SK-N-SH treated with all-trans-retinoic acid at 6 μM for 48 hours (cell line): ENCODE data around the gene KANSL2.
A peak's percentile ranks its signal among the peaks of the same experiment; 100 is the strongest.
"Not testable (repeated sequence)": the region's sequence is repeated elsewhere in the genome, so short reads cannot be mapped to it uniquely, and the experiment has no call there.

Experiments
- ATAC-seq: fragments of 200-7000 bp; cut with Tn5 transposase; 3 replicates; pipeline ENCODE4 v1.9.1; 2020; ENCODE audit warnings: mild to moderate bottlenecking, moderate library complexity
- ARNTL ChIP-seq: fragments of 450-650 bp; formaldehyde crosslinking; IDR thresholded peaks from 2 replicates; pipeline ENCODE4 v1.5.0; 2020; ENCODE audit warnings: low read depth, mild to moderate bottlenecking, moderate library complexity, borderline replicate concordance
- BACH2 ChIP-seq: fragments of 250-450 bp; sonication (Bioruptor Pico); IDR thresholded peaks from 2 replicates; pipeline ENCODE4 v1.9.0; 2021; ENCODE audit warnings: mild to moderate bottlenecking, borderline replicate concordance
- CREB5 ChIP-seq: fragments of 250-450 bp; sonication (Bioruptor Pico); IDR thresholded peaks from 2 replicates; pipeline ENCODE4 v1.5.1; 2020; ENCODE audit warnings: low read depth, mild to moderate bottlenecking, moderate library complexity
- CSDC2 ChIP-seq: fragments of 250-450 bp; sonication (Bioruptor Pico); IDR thresholded peaks from 2 replicates; pipeline ENCODE4 v1.5.0; 2020; ENCODE audit warnings: mild to moderate bottlenecking, moderate library complexity
- ISL1 ChIP-seq: fragments of 250-450 bp; sonication (Bioruptor Pico); IDR thresholded peaks from 2 replicates; pipeline ENCODE4 v2.1.2; 2022; ENCODE audit warnings: mild to moderate bottlenecking, moderate library complexity
- OSR1 ChIP-seq: fragments of 250-450 bp; sonication (Bioruptor Pico); IDR thresholded peaks from 2 replicates; pipeline ENCODE4 v1.8.0; 2022; ENCODE audit warnings: moderate library complexity, mild to moderate bottlenecking, inconsistent platforms
- PATZ1 ChIP-seq: fragments of 250-450 bp; sonication (Bioruptor Pico); IDR thresholded peaks from 2 replicates; pipeline ENCODE4 v1.8.0; 2020; ENCODE audit warnings: mild to moderate bottlenecking, moderate library complexity, borderline replicate concordance
- POU6F1 ChIP-seq: fragments of 250-450 bp; sonication (Bioruptor Pico); IDR thresholded peaks from 2 replicates; pipeline ENCODE4 v1.8.0; 2021; ENCODE audit warnings: low read depth, mild to moderate bottlenecking, moderate library complexity, borderline replicate concordance
- RARB ChIP-seq: fragments of 250-450 bp; sonication (Bioruptor Pico); IDR thresholded peaks from 2 replicates; pipeline ENCODE4 v1.8.0; 2021; ENCODE audit warnings: mild to moderate bottlenecking, moderate library complexity
- SNAI2 ChIP-seq: fragments of 250-450 bp; sonication (Bioruptor Pico); IDR thresholded peaks from 2 replicates; pipeline ENCODE4 v1.5.0; 2020; ENCODE audit warnings: mild to moderate bottlenecking, moderate library complexity
- TCF4 ChIP-seq: fragments of 250-450 bp; sonication (Bioruptor Pico); IDR thresholded peaks from 2 replicates; pipeline ENCODE4 v1.8.0; 2021; ENCODE audit warnings: mild to moderate bottlenecking, moderate library complexity, borderline replicate concordance
- TOX ChIP-seq: fragments of 250-450 bp; sonication (Bioruptor Pico); IDR thresholded peaks from 2 replicates; pipeline ENCODE4 v1.8.0; 2021; ENCODE audit warnings: mild to moderate bottlenecking, moderate library complexity, borderline replicate concordance
- ZC3H10 ChIP-seq: fragments of 250-450 bp; sonication (Bioruptor Pico); IDR thresholded peaks from 2 replicates; pipeline ENCODE4 v1.5.1; 2021; ENCODE audit warnings: mild to moderate bottlenecking, moderate library complexity
- ZFP3 ChIP-seq: fragments of 250-450 bp; sonication (Bioruptor Pico); IDR thresholded peaks from 2 replicates; pipeline ENCODE4 v1.5.0; 2020; ENCODE audit warnings: mild to moderate bottlenecking, moderate library complexity
- ZNF565 ChIP-seq: fragments of 450-650 bp; formaldehyde crosslinking; conservative IDR thresholded peaks from 2 replicates; pipeline ENCODE4 v1.5.0; 2020; ENCODE audit warnings: low read depth, mild to moderate bottlenecking, moderate library complexity
- ZNF70 ChIP-seq: fragments of 450-650 bp; formaldehyde crosslinking; IDR thresholded peaks from 2 replicates; pipeline ENCODE4 v1.5.0; 2020; ENCODE audit warnings: mild to moderate bottlenecking, moderate library complexity
- ZNF8 ChIP-seq: fragments of 450-650 bp; formaldehyde crosslinking; IDR thresholded peaks from 2 replicates; pipeline ENCODE4 v1.5.0; 2020; ENCODE audit warnings: mild to moderate bottlenecking, moderate library complexity
- TF ChIP-seq, protein P1 (sequence below): fragments of 250-450 bp; sonication (Bioruptor Pico); IDR thresholded peaks from 2 replicates; pipeline ENCODE4 v1.5.1; 2021; ENCODE audit warnings: mild to moderate bottlenecking, moderate library complexity
- TF ChIP-seq, protein P2 (sequence below): fragments of 250-450 bp; sonication (Bioruptor Pico); IDR thresholded peaks from 2 replicates; pipeline ENCODE4 v1.5.0; 2020; ENCODE audit warnings: mild to moderate bottlenecking, moderate library complexity

Gene KANSL2

GRCh38 chr12:48629541-48629940 lies 52.5 kb downstream of the KANSL2 start:
- no peak for TF ChIP-seq RARB
- no peak for ATAC-seq

GRCh38 chr12:48627556-48627955 lies 54.5 kb downstream of the KANSL2 start:
- no peak for ATAC-seq
- TF ChIP-seq ZNF8 (CRISPR knock-in tag): no peak
- no peak for TF ChIP-seq SNAI2 (CRISPR knock-in tag)
- TF ChIP-seq, protein P1, sequence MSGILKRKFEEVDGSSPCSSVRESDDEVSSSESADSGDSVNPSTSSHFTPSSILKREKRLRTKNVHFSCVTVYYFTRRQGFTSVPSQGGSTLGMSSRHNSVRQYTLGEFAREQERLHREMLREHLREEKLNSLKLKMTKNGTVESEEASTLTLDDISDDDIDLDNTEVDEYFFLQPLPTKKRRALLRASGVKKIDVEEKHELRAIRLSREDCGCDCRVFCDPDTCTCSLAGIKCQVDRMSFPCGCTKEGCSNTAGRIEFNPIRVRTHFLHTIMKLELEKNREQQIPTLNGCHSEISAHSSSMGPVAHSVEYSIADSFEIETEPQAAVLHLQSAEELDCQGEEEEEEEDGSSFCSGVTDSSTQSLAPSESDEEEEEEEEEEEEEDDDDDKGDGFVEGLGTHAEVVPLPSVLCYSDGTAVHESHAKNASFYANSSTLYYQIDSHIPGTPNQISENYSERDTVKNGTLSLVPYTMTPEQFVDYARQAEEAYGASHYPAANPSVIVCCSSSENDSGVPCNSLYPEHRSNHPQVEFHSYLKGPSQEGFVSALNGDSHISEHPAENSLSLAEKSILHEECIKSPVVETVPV (CRISPR knock-in tag): no peak
- no peak for TF ChIP-seq TOX (CRISPR knock-in tag)
- TF ChIP-seq, protein P2, sequence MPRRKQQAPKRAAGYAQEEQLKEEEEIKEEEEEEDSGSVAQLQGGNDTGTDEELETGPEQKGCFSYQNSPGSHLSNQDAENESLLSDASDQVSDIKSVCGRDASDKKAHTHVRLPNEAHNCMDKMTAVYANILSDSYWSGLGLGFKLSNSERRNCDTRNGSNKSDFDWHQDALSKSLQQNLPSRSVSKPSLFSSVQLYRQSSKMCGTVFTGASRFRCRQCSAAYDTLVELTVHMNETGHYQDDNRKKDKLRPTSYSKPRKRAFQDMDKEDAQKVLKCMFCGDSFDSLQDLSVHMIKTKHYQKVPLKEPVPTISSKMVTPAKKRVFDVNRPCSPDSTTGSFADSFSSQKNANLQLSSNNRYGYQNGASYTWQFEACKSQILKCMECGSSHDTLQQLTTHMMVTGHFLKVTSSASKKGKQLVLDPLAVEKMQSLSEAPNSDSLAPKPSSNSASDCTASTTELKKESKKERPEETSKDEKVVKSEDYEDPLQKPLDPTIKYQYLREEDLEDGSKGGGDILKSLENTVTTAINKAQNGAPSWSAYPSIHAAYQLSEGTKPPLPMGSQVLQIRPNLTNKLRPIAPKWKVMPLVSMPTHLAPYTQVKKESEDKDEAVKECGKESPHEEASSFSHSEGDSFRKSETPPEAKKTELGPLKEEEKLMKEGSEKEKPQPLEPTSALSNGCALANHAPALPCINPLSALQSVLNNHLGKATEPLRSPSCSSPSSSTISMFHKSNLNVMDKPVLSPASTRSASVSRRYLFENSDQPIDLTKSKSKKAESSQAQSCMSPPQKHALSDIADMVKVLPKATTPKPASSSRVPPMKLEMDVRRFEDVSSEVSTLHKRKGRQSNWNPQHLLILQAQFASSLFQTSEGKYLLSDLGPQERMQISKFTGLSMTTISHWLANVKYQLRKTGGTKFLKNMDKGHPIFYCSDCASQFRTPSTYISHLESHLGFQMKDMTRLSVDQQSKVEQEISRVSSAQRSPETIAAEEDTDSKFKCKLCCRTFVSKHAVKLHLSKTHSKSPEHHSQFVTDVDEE (CRISPR knock-in tag): no peak
- no peak for TF ChIP-seq ARNTL (CRISPR knock-in tag)
- TF ChIP-seq BACH2 (CRISPR knock-in tag): no peak
- TF ChIP-seq TCF4: no peak
- TF ChIP-seq ZNF70: no peak
- no peak for TF ChIP-seq CREB5 (CRISPR knock-in tag)
- TF ChIP-seq ZNF565: no peak
- TF ChIP-seq POU6F1: no peak
- no peak for TF ChIP-seq CSDC2
- TF ChIP-seq ZC3H10 (CRISPR knock-in tag): no peak
- no peak for TF ChIP-seq ZFP3 (CRISPR knock-in tag)

- not testable (repeated sequence) for ATAC-seq
Observed at GRCh38 chr12:48622997-48623396, 59.0 kb downstream of the KANSL2 start.

DNA sequence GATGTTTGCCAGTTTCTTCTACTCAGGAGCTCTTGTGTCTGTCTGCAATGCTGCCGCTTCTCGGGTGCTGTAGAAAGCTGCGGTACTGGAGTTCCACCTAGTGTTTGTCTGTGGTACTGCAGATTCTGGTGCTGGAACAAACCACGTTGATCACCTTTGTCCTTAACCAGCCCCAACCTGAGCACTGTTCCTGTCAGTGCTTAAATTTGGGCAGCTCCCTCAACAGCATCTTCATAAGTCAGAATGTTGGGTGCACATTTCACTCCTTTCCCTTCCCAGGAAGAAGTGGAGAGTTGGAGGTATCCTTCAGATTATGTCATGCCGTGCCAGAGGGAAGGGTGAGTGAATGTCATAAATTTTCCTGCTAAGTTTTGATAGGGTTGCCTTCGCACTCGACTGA lies 63.5 kb downstream of the KANSL2 start:
- peak; percentile 99 for ATAC-seq
- TF ChIP-seq ZFP3 (CRISPR knock-in tag): no peak
- no peak for TF ChIP-seq OSR1 (CRISPR knock-in tag)
- no peak for TF ChIP-seq ISL1
- TF ChIP-seq TOX (CRISPR knock-in tag): no peak
- TF ChIP-seq, protein P1 (CRISPR knock-in tag): no peak
- no peak for TF ChIP-seq PATZ1 (CRISPR knock-in tag)
- no peak for TF ChIP-seq BACH2 (CRISPR knock-in tag)
- TF ChIP-seq TCF4: no peak
- no peak for TF ChIP-seq ZNF70
